Measurements from ENCODE around the gene IL6ST.

GRCh38 chr5:55973296-55973695 is 21.5 kb downstream of the IL6ST start:
- TF ChIP-seq CTCF (IDR thresholded peaks at IDR 0.05): no peak
- TF ChIP-seq POLR2AphosphoS5 (IDR thresholded peaks at IDR 0.05): no peak
- TF ChIP-seq POLR2A (IDR thresholded peaks at IDR 0.05): no peak
- no peak for TF ChIP-seq EP300 (IDR thresholded peaks at IDR 0.05; ENCODE audit: low read depth)

Measured in transverse colon (tissue), 4 donors.